ENCODE measurements around the gene TLN1. TPM values are rescaled to one million over a fixed set of nuclear protein-coding genes. Genes with fewer than 3 reads are reported as not detected.

TLN1 gene
- total and polyA plus RNA-seq, 2 experiments from 2014 or later = 21.5 to 120 TPM

- Mint-ChIP-seq H3K36me3 (ENCODE audit: low read depth) (peaks cover 59% of the 10 kb centered on the region), H3K9me3 (no peaks in the 10 kb centered on the region), H3K27ac (no peak overlapping the region), H3K27me3 (ENCODE audit: insufficient read depth, low read depth, poor library complexity) (peaks cover 14% of the 10 kb centered on the region), H3K4me3 (no peak overlapping the region), H3K4me1 (peaks cover 32% of the 10 kb centered on the region)
- Histone ChIP-seq H3F3A (replicated peaks; ENCODE audit: low read depth) (peaks cover 22% of the 10 kb centered on the region), H3K36me3 (ENCODE audit: insufficient read depth) (peaks cover 26% of the 10 kb centered on the region), H3K27me3 (ENCODE audit: insufficient read depth) (no peaks in the 10 kb centered on the region), H3K4me2 (no peak overlapping the region), H3K27ac (ENCODE audit: low read depth) (no peak overlapping the region), H3K79me2 (replicated peaks; ENCODE audit: insufficient read depth) (peaks cover 3% of the 10 kb centered on the region), H2AFZ (no peak overlapping the region), H3K9me2 (ENCODE audit: insufficient read depth) (no peaks in the 10 kb centered on the region), H4K20me1 (replicated peaks; ENCODE audit: insufficient read depth) (peaks cover 3% of the 10 kb centered on the region), H3K4me3 (no peak overlapping the region), H3K4me1 (ENCODE audit: insufficient read depth) (peaks cover 13% of the 10 kb centered on the region)
- ATAC-seq = no peak
- TF ChIP-seq ZNF331 (CRISPR knock-in tag; IDR thresholded peaks at IDR 0.05; ENCODE audit: low read depth) = no peak
- DNase-seq (ENCODE audit: low spot score) = no peak
Observed at GRCh38 chr9:35682520-35683315, 49.3 kb downstream of the TLN1 start.

GRCh38 chr9:35682051-35682450 lies 49.9 kb downstream of the TLN1 start:
- H3K4me3 Mint-ChIP-seq = no peak overlapping the region
- Histone ChIP-seq H3K9me2 (ENCODE audit: insufficient read depth) (no peaks in the 10 kb centered on the region), H3K36me3 (ENCODE audit: insufficient read depth) (peaks cover 26% of the 10 kb centered on the region), H3F3A (replicated peaks; ENCODE audit: low read depth) (peaks cover 25% of the 10 kb centered on the region), H2AFZ (no peak overlapping the region), H3K79me2 (replicated peaks; ENCODE audit: insufficient read depth) (0 out of 2 replicates have a peak, but pooled peaks cover 2% of the 10 kb centered on the region), H3K27me3 (ENCODE audit: insufficient read depth) (peaks cover 1% of the 10 kb centered on the region; the same call in 1 of the 2 replicates), H3K4me1 (ENCODE audit: insufficient read depth) (peaks cover 10% of the 10 kb centered on the region), H3K4me2 (no peak overlapping the region), H3K27ac (ENCODE audit: low read depth) (peak overlapping the region; percentile 80; the same call in 1 of the 2 replicates), H3K4me3 (no peak overlapping the region), H4K20me1 (replicated peaks; ENCODE audit: insufficient read depth) (peaks cover 3% of the 10 kb centered on the region; the same call in 1 of the 2 replicates)
- no peak for ATAC-seq
- TF ChIP-seq CREB1 (CRISPR knock-in tag; IDR thresholded peaks at IDR 0.05; ENCODE audit: low read depth) = no peak
- no peak for TF ChIP-seq ZNF331 (CRISPR knock-in tag; IDR thresholded peaks at IDR 0.05; ENCODE audit: low read depth)
- no peak for TF ChIP-seq CTCF (conservative IDR thresholded peaks at IDR 0.05; ENCODE audit: low read depth in 2 of 2)
- no peak for TF ChIP-seq EZH2phosphoT487 (IDR thresholded peaks at IDR 0.05; ENCODE audit: unreplicated experiment)
- TF ChIP-seq JUNB (IDR thresholded peaks at IDR 0.05; ENCODE audit: unreplicated experiment) = no peak
- no peak for TF ChIP-seq ETS1 (IDR thresholded peaks at IDR 0.05)
- no peak for TF ChIP-seq ZNF114 (CRISPR knock-in tag; IDR thresholded peaks at IDR 0.05)
- TF ChIP-seq NANOG (IDR thresholded peaks at IDR 0.05; ENCODE audit: borderline replicate concordance) = no peak
- TF ChIP-seq REST (IDR thresholded peaks at IDR 0.05; ENCODE audit: unreplicated experiment) = no peak
- no peak for TF ChIP-seq POLR2AphosphoS5 (IDR thresholded peaks at IDR 0.05; ENCODE audit: low read depth)
- no peak for DNase-seq (ENCODE audit: low spot score)
- peaks cover 52% of the 10 kb centered on the region for H3K36me3 Mint-ChIP-seq (ENCODE audit: low read depth)
- no peaks in the 10 kb centered on the region for H3K9me3 Mint-ChIP-seq
- H3K27me3 Mint-ChIP-seq (ENCODE audit: insufficient read depth, low read depth, poor library complexity) = peaks cover 14% of the 10 kb centered on the region
- no peak overlapping the region for H3K27ac Mint-ChIP-seq
- H3K4me1 Mint-ChIP-seq = peaks cover 26% of the 10 kb centered on the region
